Activated naive CD8-positive, alpha-beta T cell treated with anti-CD3 and anti-CD28 coated beads, Interleukin-2, amount 10 ng/mL, durations not matched to agents 7 days and 5 days (primary cell): ENCODE results near the gene ABLIM2. TPM values are rescaled to one million over a fixed set of nuclear protein-coding genes. Genes with fewer than 3 reads are reported as not detected.

ENCODE experiments used
- ATAC-seq: fragments of 150-1000 bp; cut with Tn5 transposase; one replicate; pipeline ENCODE4 v1.10.0; 2021; ENCODE audit warnings: low read depth, moderate library complexity
- POLR2A ChIA-PET: fragments of 350-600 bp; sonication (Branson Sonifier 250); formaldehyde crosslinking; loops from one replicate; lab custom pipeline; 2021; ENCODE audit warnings: antibody characterized with exemption; lab: Charles Lee
- DNase-seq: peaks from one replicate; pipeline ENCODE4 v3.0.0; 2021
- H3K27ac Mint-ChIP-seq: one replicate; pipeline ENCODE4 v1.8.0; 2022; ENCODE audit warnings: mild to moderate bottlenecking, mixed read lengths
- H3K27me3 Mint-ChIP-seq: one replicate; pipeline ENCODE4 v1.8.0; 2022; ENCODE audit warnings: mild to moderate bottlenecking, moderate library complexity, mixed read lengths
- H3K36me3 Mint-ChIP-seq: one replicate; pipeline ENCODE4 v1.8.0; 2021; ENCODE audit warnings: mild to moderate bottlenecking, mixed read lengths
- H3K4me1 Mint-ChIP-seq: one replicate; pipeline ENCODE4 v1.8.0; 2021; ENCODE audit warnings: mixed read lengths
- H3K4me3 Mint-ChIP-seq: one replicate; pipeline ENCODE4 v1.8.0; 2022; ENCODE audit warnings: mild to moderate bottlenecking, moderate library complexity, mixed read lengths
- H3K9me3 Mint-ChIP-seq: one replicate; pipeline ENCODE4 v1.8.0; 2021; ENCODE audit warnings: mixed read lengths
- total RNA-seq, 2 experiments: library from RNA; stranded (reverse); gene quantifications; one replicate each; pipeline ENCODE4 v1.2.3, GENCODE V29; 2021

ABLIM2 gene
- total RNA-seq, 2 experiments from 2014 or later: 1.7 to 2.5 TPM

DNA sequence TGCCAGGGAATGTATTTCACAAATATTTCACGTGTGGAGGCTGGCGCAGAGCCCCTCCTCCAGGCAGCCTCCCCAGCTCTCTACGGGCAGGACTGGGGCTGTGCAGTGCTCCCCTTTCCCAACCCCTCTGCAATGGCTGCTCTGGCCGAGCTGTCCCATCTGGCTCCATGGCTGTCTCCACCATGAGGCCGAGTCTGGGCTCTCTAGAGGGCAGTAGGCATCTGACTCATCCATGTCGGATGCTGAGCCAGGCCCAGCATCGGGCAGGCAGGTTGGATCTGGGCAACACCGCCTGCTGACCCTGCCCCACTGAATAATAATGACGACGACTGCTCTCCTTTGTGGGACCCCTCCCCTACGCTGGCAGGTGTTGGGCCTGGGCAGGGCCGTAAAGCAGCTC is 29.5 kb upstream of the ABLIM2 start:
- Mint-ChIP-seq H3K36me3 (no peaks in the 10 kb centered on the region), H3K27ac (no peak overlapping the region)
- DNase-seq: no peak

DNA sequence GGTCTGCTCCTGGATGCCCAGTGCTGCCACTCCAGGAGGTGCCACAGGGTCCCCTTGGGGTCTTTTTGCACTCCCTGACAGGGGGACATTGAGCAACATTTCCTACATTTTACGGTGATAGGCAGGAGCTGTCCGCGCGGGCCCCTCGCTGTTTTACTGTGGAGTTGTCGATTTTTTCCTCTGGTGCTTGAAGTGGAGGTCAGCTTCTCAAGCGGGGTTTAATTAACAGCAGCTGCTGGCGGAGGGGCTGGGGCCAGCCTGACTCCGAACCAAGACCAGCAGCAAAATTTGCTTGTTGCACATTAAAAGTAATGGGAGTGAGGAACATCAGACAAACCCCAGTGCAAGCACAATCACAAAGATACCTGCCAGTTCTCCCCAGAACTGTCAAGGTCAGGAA is 27.3 kb upstream of the ABLIM2 start:
- POLR2A ChIA-PET: no interaction called here
- H3K36me3 Mint-ChIP-seq: no peaks in the 10 kb centered on the region
- H3K4me3 Mint-ChIP-seq: no peak overlapping the region
- no peak overlapping the region for H3K27ac Mint-ChIP-seq
- H3K9me3 Mint-ChIP-seq: no peaks in the 10 kb centered on the region
- DNase-seq: no peak
- no peak for ATAC-seq
- no peaks in the 10 kb centered on the region for H3K27me3 Mint-ChIP-seq
- no peaks in the 10 kb centered on the region for H3K4me1 Mint-ChIP-seq

More for the DNA sequence above, 29.5 kb upstream of the ABLIM2 start:
- ATAC-seq: no peak
- no peaks in the 10 kb centered on the region for H3K27me3 Mint-ChIP-seq
- peaks cover 2% of the 10 kb centered on the region for H3K4me1 Mint-ChIP-seq
- POLR2A ChIA-PET: no interaction called here
- H3K9me3 Mint-ChIP-seq: no peaks in the 10 kb centered on the region
- H3K4me3 Mint-ChIP-seq: no peak overlapping the region

DNA sequence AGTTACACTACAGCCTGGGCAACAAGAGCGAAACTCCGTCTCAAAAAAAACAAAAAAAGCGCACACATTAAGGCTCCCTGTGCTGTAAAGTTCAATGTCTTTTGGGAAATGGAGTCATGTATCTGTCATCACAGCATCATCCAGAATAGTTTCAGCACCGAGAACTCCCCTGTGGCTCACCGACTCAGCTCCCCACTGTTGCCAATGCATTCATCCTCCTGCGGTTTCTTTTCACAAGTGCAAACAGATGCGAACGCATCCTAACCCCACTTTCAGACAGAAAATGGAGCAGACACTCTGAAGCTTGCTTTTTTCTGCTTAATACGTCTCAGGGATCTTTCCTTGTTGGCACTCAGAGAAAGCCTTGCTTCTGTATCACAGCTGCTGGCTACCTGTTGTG is 26.7 kb upstream of the ABLIM2 start:
- no peaks in the 10 kb centered on the region for H3K9me3 Mint-ChIP-seq
- no peaks in the 10 kb centered on the region for H3K27me3 Mint-ChIP-seq
- H3K36me3 Mint-ChIP-seq: no peaks in the 10 kb centered on the region
- no peak overlapping the region for H3K27ac Mint-ChIP-seq
- no peak for ATAC-seq
- H3K4me3 Mint-ChIP-seq: no peak overlapping the region
- DNase-seq: no peak
- POLR2A ChIA-PET: no interaction called here
- H3K4me1 Mint-ChIP-seq: no peaks in the 10 kb centered on the region

DNA sequence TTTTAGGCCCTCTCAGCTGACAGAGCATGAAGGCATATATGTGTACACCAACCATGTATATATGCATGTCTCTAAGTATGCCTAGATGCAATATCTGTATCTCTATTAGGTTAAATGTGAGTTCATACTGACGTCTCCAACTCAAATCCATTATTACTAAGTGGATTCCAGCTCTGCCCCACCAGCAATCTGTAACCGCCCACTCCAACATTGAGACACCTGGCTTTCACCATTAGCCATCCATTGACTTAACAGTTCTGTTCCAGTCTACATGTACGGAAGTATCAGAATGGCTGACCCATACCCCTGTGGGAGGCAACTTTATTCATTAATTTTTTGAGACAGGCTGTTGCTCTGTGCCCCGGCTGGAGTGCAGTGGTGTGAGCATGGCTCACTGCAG is 25.4 kb upstream of the ABLIM2 start:
- POLR2A ChIA-PET: no interaction called here
- H3K27me3 Mint-ChIP-seq: no peaks in the 10 kb centered on the region

DNA sequence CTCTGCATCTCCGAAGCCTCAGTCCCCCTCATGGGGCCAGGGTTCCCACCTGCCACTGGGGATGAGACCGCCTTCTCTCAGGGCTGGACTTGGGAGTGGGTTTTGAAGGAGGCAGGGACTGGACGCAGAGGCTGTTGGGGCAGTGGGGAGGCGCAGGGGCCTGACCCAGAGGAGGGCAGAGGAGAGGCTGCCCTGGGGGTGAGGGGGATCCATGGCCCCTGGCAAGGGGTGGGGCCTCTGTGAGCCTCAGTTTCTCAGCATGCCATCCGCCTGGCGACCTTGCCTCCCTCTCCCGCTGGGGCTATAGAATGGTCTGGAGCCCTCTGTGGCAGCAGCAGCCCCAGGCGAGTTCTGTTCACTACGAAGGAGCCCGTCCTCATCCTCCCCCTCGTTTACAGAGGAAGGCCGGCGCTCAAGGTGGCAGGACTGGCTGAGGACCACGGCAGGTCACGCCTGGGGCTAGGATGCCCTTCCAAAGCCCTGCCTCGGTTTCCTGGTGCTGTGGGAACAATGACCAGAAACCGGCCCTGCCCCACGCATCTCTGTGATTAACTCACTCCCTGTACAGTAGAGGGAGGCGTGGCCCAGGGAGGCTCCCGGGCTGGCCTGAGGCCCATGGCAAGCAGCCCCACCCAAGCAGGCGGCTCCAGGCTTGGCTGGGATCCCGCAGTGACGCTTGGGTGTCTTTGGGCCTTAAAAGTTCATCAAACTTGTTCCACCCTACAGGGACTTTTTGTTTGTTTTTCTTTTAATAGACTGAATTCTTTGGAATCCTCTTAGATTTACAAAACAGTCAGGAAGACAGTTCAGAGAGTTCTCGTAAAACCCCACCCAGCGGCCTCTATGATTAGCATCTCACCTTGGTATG is 24.5 kb upstream of the ABLIM2 start:
- POLR2A ChIA-PET: no interaction called here
- H3K4me3 Mint-ChIP-seq: no peak overlapping the region

More for the DNA sequence above, 25.4 kb upstream of the ABLIM2 start:
- DNase-seq (no peak), ATAC-seq (no peak)
- Mint-ChIP-seq H3K4me3 (no peak overlapping the region), H3K9me3 (no peaks in the 10 kb centered on the region), H3K36me3 (no peaks in the 10 kb centered on the region), H3K27ac (no peak overlapping the region), H3K4me1 (no peaks in the 10 kb centered on the region)

DNA sequence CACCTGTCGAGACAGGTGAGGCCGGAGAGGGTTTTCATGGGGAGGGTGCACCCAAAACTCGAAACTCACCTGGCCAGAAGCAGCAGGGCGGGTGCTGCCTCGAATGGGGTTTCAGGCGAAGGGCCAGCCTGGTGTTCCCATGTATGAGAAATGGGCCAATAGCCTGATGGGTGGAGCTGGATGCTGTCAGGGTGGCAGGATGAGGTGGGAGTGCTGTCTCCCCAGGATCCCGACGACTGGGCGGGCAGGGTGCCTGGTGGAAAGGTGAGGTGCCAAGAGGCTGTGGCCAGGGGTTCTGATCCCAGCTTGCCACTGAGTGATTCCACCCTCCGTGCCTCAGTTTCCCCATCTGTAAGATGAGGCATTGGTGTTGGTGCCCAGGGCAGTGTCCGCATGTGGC is 23.7 kb upstream of the ABLIM2 start:
- DNase-seq: no peak
- ATAC-seq: no peak
- no peaks in the 10 kb centered on the region for H3K9me3 Mint-ChIP-seq
- no peak overlapping the region for H3K4me3 Mint-ChIP-seq
- POLR2A ChIA-PET: no interaction called here
- H3K36me3 Mint-ChIP-seq: no peaks in the 10 kb centered on the region
- no peaks in the 10 kb centered on the region for H3K27me3 Mint-ChIP-seq
- no peak overlapping the region for H3K27ac Mint-ChIP-seq
- no peaks in the 10 kb centered on the region for H3K4me1 Mint-ChIP-seq

More for the DNA sequence above, 24.5 kb upstream of the ABLIM2 start:
- ATAC-seq (no peak), DNase-seq (no peak)
- no peaks in the 10 kb centered on the region for H3K36me3 Mint-ChIP-seq
- no peaks in the 10 kb centered on the region for H3K9me3 Mint-ChIP-seq
- no peaks in the 10 kb centered on the region for H3K27me3 Mint-ChIP-seq
- H3K27ac Mint-ChIP-seq: no peak overlapping the region
- no peaks in the 10 kb centered on the region for H3K4me1 Mint-ChIP-seq

DNA sequence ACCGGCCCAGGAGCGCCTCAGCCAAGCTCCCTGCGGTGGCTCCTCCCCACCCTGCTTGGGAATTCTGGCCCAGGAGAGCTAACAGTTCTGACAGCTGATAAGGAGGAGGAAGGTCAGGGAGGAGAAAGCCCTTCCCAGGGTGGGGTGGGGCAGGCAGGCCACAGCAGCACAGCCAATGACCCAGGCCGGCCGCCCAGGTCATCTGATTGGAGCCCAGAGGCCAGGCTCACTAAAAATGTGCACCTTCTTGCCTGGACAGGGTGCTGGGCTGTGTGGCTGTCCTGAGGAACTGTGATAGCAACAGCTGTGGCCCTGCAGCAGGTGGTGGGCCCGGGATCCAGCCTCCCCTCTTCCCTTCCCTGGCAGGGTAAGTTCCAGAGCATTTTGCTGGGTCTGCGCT is 23.2 kb upstream of the ABLIM2 start:
- Mint-ChIP-seq H3K27ac (no peak overlapping the region), H3K36me3 (no peaks in the 10 kb centered on the region)
- POLR2A ChIA-PET: no interaction called here

DNA sequence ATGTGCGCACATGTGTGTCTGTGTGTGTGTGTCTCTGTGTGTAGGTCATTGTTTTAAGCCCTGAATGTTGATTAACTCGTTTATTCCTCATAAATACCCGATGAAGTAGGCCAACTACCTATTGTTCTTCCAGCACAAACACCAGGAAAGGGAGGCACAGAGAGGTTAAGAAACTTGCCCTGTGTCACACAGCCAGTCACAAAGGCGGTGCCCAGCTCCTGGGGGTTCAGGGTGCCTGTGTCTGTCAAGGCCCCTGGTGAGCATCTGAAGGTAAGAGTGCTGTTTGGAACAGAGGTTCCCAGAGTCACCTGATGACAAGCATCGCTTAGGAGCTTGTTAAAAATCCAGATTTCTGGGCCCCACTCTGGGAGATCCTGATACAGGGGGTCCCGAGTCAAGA is 22.5 kb upstream of the ABLIM2 start:
- H3K36me3 Mint-ChIP-seq: no peaks in the 10 kb centered on the region
- H3K4me3 Mint-ChIP-seq: no peak overlapping the region
- no peaks in the 10 kb centered on the region for H3K4me1 Mint-ChIP-seq
- no peak for DNase-seq
- H3K27ac Mint-ChIP-seq: no peak overlapping the region
- no peaks in the 10 kb centered on the region for H3K27me3 Mint-ChIP-seq
- no peaks in the 10 kb centered on the region for H3K9me3 Mint-ChIP-seq
- ATAC-seq: no peak
- POLR2A ChIA-PET: no interaction called here

More for the DNA sequence above, 23.2 kb upstream of the ABLIM2 start:
- Mint-ChIP-seq H3K9me3 (no peaks in the 10 kb centered on the region), H3K4me1 (no peaks in the 10 kb centered on the region), H3K4me3 (no peak overlapping the region), H3K27me3 (no peaks in the 10 kb centered on the region)
- no peak for ATAC-seq
- no peak for DNase-seq

DNA sequence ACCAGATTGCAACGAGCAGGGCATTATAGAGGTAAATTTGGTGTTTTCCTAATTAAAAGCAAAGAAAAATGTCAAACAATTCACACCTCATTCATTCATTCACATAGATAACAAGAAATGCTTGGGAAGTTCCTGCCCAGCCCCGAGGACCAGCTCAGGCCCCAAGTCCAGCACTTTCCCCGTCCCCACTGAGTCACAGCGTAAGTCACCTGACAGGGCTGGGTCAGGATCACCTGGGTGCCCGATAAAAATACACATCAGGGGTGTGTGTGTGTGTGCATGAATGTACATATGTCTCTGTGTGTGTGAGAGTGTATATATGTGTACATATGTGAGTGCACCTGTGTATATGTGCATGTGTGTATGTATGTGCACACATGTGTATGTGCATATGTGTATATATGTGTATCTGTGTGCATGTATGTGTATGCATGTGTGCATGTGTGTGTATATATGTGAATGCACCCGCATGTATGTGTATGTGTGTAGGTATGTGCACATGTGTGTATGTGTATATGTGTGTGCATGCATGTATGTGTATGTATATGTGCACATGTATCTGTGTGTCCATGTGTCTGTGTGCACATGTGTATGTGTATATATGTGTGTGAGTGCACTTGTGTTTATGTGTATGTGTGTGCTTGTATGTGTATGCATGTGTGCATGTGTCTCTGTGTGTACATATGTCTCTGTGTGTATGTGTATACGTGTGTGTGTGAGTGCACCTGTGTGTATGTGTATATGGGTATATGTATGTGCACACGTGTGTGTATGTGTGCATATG is 21.9 kb upstream of the ABLIM2 start:
- no peak for ATAC-seq

DNA sequence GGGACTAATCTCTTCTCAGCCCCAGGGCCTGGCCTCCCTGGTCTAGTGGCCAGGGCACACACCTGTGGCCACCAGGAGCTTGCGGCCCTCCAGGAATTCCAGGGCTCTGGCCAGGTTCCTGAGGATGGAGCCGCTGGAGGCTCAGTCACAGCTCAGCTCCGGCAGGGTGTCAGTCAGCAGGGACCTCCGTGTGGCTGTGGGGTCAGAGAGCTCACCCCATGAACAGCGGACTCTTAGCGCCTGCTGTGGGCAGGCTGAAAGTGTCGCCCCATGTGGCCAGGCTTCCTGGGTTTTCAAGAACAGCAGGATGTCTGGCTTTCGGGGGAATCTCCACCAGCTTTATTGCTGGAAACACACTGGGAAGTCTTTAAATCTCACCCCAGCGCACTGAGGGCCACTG is 21.2 kb upstream of the ABLIM2 start:
- POLR2A ChIA-PET: interaction anchor here (0.9 kb wide), 1 partner anchor 22 kb away, joined by 3 read pairs; no protein-coding TSS in a partner anchor
- Mint-ChIP-seq H3K27me3 (no peaks in the 10 kb centered on the region), H3K27ac (no peak overlapping the region), H3K4me1 (no peaks in the 10 kb centered on the region), H3K9me3 (no peaks in the 10 kb centered on the region), H3K36me3 (no peaks in the 10 kb centered on the region), H3K4me3 (no peak overlapping the region)
- DNase-seq (no peak), ATAC-seq (no peak)

More for the DNA sequence above, 21.9 kb upstream of the ABLIM2 start:
- Mint-ChIP-seq H3K27ac (no peak overlapping the region), H3K27me3 (no peaks in the 10 kb centered on the region), H3K9me3 (no peaks in the 10 kb centered on the region), H3K4me1 (no peaks in the 10 kb centered on the region), H3K4me3 (no peak overlapping the region), H3K36me3 (no peaks in the 10 kb centered on the region)
- DNase-seq: no peak
- POLR2A ChIA-PET: interaction anchor here (0.9 kb wide), 1 partner anchor 22 kb away, joined by 3 read pairs; no protein-coding TSS in a partner anchor

DNA sequence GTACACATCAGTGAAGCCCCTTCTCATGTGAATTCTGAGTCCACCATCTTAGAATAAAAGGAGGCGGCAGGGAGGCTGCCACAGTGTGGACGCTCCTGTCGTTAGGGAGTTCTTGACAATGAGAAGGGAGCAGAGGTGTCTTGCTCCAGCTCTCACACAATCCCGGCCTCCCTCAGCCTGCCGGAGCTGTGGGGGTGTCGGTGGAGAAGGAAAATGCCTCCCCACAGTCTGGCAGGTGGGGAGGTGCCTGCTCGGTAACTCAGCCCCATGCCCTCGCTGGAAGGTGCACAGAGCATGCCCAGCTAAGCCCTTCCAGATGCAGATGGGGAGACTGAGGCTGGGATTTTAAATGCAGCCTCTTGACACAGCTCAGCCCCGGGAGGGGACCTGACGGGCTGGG is 20.5 kb upstream of the ABLIM2 start:
- POLR2A ChIA-PET: no interaction called here
- ATAC-seq: no peak
- no peaks in the 10 kb centered on the region for H3K9me3 Mint-ChIP-seq
- no peaks in the 10 kb centered on the region for H3K36me3 Mint-ChIP-seq
- H3K4me3 Mint-ChIP-seq: no peak overlapping the region
- no peak for DNase-seq
- H3K4me1 Mint-ChIP-seq: no peaks in the 10 kb centered on the region
- H3K27ac Mint-ChIP-seq: no peak overlapping the region
- H3K27me3 Mint-ChIP-seq: no peaks in the 10 kb centered on the region

DNA sequence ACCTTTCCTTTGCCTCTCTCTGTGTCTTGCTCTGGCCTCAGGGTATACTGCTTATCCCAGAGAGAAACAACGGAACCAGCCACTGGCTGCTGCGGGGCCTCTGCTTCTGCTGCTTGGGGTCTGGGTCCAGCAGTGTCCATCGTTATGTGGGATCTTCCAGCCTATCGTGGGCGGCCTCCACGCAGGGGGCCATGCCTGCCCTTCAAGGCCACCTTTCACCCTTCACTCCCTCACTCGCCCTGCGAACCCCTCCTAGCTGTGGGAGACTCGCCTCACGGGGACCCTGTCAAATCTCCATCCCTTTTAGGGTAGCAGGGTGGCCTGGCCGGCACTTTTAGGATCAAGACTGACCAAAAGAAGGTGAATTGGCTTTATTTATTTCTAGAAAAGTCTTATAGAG is 19.3 kb upstream of the ABLIM2 start:
- H3K27ac Mint-ChIP-seq: no peak overlapping the region
- no peaks in the 10 kb centered on the region for H3K36me3 Mint-ChIP-seq
- H3K4me1 Mint-ChIP-seq: no peaks in the 10 kb centered on the region
- ATAC-seq (no peak), DNase-seq (no peak)
- POLR2A ChIA-PET: no interaction called here
- H3K4me3 Mint-ChIP-seq: no peak overlapping the region
- H3K9me3 Mint-ChIP-seq: no peaks in the 10 kb centered on the region
- H3K27me3 Mint-ChIP-seq: no peaks in the 10 kb centered on the region

DNA sequence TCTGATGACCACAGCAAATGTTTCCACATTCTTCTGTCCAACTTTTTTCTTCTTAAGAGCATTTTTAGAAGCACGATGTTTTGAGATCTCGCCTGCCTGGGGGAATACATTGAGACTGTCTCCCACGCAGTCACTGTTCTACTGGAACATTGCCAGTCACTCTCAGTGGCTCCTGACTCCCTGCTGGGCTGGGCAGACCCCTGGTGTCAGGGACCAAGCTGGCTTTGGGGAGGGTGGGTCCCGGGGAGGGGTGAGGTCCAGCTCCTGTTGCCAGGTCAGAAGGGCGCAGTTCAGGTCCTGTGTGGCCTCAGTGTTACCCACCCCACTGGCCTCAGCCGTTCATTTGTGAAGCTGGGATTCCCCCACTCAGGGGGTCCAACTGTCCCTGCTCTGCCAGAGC is 18.9 kb upstream of the ABLIM2 start:
- no peaks in the 10 kb centered on the region for H3K4me1 Mint-ChIP-seq
- ATAC-seq: no peak
- POLR2A ChIA-PET: no interaction called here
- H3K9me3 Mint-ChIP-seq: no peaks in the 10 kb centered on the region
- no peak overlapping the region for H3K4me3 Mint-ChIP-seq
- no peaks in the 10 kb centered on the region for H3K27me3 Mint-ChIP-seq
- H3K27ac Mint-ChIP-seq: no peak overlapping the region
- H3K36me3 Mint-ChIP-seq: no peaks in the 10 kb centered on the region
- DNase-seq: no peak
